Measurements from ENCODE around the gene MTUS2.

DNA sequence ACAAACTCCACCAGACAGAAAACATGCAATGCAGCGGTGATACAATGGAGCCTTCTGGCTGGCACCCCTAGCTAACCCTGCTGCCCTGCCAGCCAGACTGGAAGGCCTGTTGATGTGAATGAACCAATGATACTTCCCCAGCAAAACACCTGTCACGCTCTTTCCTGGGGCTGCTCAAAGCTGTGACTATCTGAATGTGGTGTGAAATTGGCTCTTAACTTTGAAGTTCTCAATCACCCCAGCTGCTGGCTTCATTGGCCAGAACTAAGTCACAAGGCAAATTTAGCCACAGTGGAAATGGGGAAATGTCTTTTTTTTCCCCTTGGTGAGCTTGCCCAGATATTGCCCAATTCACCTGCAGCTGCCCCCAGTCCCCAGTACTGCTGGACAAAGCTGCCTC, 628.0 kb downstream of the MTUS2 start:
- TF ChIP-seq, protein P1, sequence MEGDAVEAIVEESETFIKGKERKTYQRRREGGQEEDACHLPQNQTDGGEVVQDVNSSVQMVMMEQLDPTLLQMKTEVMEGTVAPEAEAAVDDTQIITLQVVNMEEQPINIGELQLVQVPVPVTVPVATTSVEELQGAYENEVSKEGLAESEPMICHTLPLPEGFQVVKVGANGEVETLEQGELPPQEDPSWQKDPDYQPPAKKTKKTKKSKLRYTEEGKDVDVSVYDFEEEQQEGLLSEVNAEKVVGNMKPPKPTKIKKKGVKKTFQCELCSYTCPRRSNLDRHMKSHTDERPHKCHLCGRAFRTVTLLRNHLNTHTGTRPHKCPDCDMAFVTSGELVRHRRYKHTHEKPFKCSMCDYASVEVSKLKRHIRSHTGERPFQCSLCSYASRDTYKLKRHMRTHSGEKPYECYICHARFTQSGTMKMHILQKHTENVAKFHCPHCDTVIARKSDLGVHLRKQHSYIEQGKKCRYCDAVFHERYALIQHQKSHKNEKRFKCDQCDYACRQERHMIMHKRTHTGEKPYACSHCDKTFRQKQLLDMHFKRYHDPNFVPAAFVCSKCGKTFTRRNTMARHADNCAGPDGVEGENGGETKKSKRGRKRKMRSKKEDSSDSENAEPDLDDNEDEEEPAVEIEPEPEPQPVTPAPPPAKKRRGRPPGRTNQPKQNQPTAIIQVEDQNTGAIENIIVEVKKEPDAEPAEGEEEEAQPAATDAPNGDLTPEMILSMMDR (IDR thresholded peaks at IDR 0.05), result no peak
- TF ChIP-seq EZH2 (IDR thresholded peaks at IDR 0.05) (no peak), EZH2phosphoT487 (IDR thresholded peaks at IDR 0.05) (no peak)

Data from neural progenitor cell (in vitro differentiated cells).